ENCODE results near the gene RBM38.

RBM38 gene

GRCh38 chr20:57444394-57445048 lies 53.3 kb downstream of the RBM38 start:
- Histone ChIP-seq H3K9me3 (ENCODE audit: insufficient read depth, low read length) (no peaks in the 10 kb centered on the region), H4K20me1 (ENCODE audit: low read depth, low read length) (no peaks in the 10 kb centered on the region), H3K27me3 (ENCODE audit: low read length) (no peaks in the 10 kb centered on the region), H2AFZ (ENCODE audit: low read depth, low read length, severe bottlenecking) (no peak overlapping the region), H3K4me2 (ENCODE audit: low read depth, low read length, poor library complexity, severe bottlenecking) (no peak overlapping the region), H3K4me3 (ENCODE audit: insufficient read depth, low read length, poor library complexity, severe bottlenecking) (no peak overlapping the region), H3K36me3 (ENCODE audit: low read length) (no peaks in the 10 kb centered on the region), H3K27ac (ENCODE audit: low read depth, low read length) (no peak overlapping the region), H3K9me2 (replicated peaks; ENCODE audit: insufficient read depth, low read length) (no peaks in the 10 kb centered on the region), H3K79me2 (ENCODE audit: insufficient read depth, low read length) (no peaks in the 10 kb centered on the region), H3K9ac (ENCODE audit: low read length) (no peak overlapping the region), H3F3A (ENCODE audit: insufficient read depth) (no peaks in the 10 kb centered on the region)
- TF ChIP-seq CTCF (IDR thresholded peaks at IDR 0.05; ENCODE audit: insufficient read depth, low read length, poor library complexity, severe bottlenecking) = no peak
- TF ChIP-seq EZH2phosphoT487 (conservative IDR thresholded peaks at IDR 0.05; ENCODE audit: low read length) = no peak

GRCh38 chr20:57445298-57445697 lies 54.1 kb downstream of the RBM38 start:
- Histone ChIP-seq H3K9me2 (replicated peaks; ENCODE audit: insufficient read depth, low read length) (no peaks in the 10 kb centered on the region), H3K4me3 (ENCODE audit: insufficient read depth, low read length, poor library complexity, severe bottlenecking) (no peak overlapping the region), H3K36me3 (ENCODE audit: low read length) (no peaks in the 10 kb centered on the region), H3F3A (ENCODE audit: insufficient read depth) (no peaks in the 10 kb centered on the region), H3K27me3 (ENCODE audit: low read length) (no peaks in the 10 kb centered on the region), H4K20me1 (ENCODE audit: low read depth, low read length) (no peaks in the 10 kb centered on the region), H3K79me2 (ENCODE audit: insufficient read depth, low read length) (no peaks in the 10 kb centered on the region), H3K9me3 (ENCODE audit: insufficient read depth, low read length) (no peaks in the 10 kb centered on the region), H3K27ac (ENCODE audit: low read depth, low read length) (no peak overlapping the region), H3K4me2 (ENCODE audit: low read depth, low read length, poor library complexity, severe bottlenecking) (no peak overlapping the region), H3K9ac (ENCODE audit: low read length) (no peak overlapping the region), H2AFZ (ENCODE audit: low read depth, low read length, severe bottlenecking) (no peak overlapping the region)
- no peak for TF ChIP-seq EZH2phosphoT487 (conservative IDR thresholded peaks at IDR 0.05; ENCODE audit: low read length)
- TF ChIP-seq CTCF (IDR thresholded peaks at IDR 0.05; ENCODE audit: insufficient read depth, low read length, poor library complexity, severe bottlenecking) = no peak

GRCh38 chr20:57445774-57446173 lies 54.6 kb downstream of the RBM38 start:
- Histone ChIP-seq H3F3A (ENCODE audit: insufficient read depth) (no peaks in the 10 kb centered on the region), H3K27me3 (ENCODE audit: low read length) (no peaks in the 10 kb centered on the region), H4K20me1 (ENCODE audit: low read depth, low read length) (no peaks in the 10 kb centered on the region), H3K79me2 (ENCODE audit: insufficient read depth, low read length) (no peaks in the 10 kb centered on the region), H3K4me2 (ENCODE audit: low read depth, low read length, poor library complexity, severe bottlenecking) (no peak overlapping the region), H3K9me2 (replicated peaks; ENCODE audit: insufficient read depth, low read length) (no peaks in the 10 kb centered on the region), H3K9ac (ENCODE audit: low read length) (no peak overlapping the region), H3K9me3 (ENCODE audit: insufficient read depth, low read length) (no peaks in the 10 kb centered on the region), H2AFZ (ENCODE audit: low read depth, low read length, severe bottlenecking) (no peak overlapping the region), H3K27ac (ENCODE audit: low read depth, low read length) (no peak overlapping the region), H3K36me3 (ENCODE audit: low read length) (no peaks in the 10 kb centered on the region), H3K4me3 (ENCODE audit: insufficient read depth, low read length, poor library complexity, severe bottlenecking) (no peak overlapping the region)
- TF ChIP-seq CTCF (IDR thresholded peaks at IDR 0.05; ENCODE audit: insufficient read depth, low read length, poor library complexity, severe bottlenecking) = no peak
- no peak for TF ChIP-seq EZH2phosphoT487 (conservative IDR thresholded peaks at IDR 0.05; ENCODE audit: low read length)
